Activated CD4-positive, alpha-beta T cell treated with anti-CD3 and anti-CD28 coated beads, Interleukin-2, amount 50 U/mL, for 24 hours (primary cell): ENCODE measurements around the gene XPO6.
"Not testable (repeated sequence)": the region's sequence is repeated elsewhere in the genome, so short reads cannot be mapped to it uniquely, and the experiment has no call there.

ENCODE experiments used
- DNase-seq, 2 donors: peaks; one replicate each; pipeline ENCODE4 v3.0.0-alpha.2; 2020; ENCODE audit warnings: low read depth in 1 of 2, low spot score in 1 of 2

Gene XPO6

DNA sequence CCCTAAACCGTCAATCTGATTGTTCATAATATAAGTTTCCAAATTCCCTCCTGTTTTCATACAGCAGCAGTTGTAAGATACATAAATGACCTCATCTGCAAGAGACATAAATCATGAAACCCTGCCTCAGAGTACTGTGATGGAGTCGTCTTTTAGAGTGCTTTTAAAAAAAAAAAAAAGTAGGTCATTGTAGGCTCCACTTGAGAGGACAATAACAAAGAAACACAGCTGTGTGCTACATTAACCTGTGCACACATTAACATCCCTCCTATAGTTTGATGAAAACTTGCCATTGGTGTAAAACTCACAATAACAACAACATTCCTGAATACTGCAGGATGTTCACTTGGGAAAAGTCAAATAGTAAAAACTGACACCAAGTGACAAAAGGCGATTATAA lies 56.5 kb downstream of the XPO6 start:
- no peak for DNase-seq

DNA sequence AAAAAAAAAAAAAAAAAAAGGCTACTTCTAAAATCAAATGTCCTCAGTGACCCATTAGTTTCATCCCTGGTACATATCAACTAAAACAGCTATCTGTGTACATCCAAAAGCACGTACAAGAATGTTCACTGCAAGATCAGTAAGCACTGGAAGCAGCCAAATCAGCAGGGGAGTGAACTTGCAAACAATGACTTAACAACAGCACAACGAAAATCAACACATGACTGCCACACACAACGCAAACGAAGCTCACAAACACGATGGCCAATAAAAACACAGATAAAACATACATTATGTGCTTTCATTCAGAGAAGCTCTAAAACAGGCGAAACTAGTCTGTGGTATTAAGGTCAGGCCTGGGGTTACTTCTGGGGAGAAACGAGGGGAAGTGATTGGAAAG lies 60.6 kb downstream of the XPO6 start:
- DNase-seq: no peak

DNA sequence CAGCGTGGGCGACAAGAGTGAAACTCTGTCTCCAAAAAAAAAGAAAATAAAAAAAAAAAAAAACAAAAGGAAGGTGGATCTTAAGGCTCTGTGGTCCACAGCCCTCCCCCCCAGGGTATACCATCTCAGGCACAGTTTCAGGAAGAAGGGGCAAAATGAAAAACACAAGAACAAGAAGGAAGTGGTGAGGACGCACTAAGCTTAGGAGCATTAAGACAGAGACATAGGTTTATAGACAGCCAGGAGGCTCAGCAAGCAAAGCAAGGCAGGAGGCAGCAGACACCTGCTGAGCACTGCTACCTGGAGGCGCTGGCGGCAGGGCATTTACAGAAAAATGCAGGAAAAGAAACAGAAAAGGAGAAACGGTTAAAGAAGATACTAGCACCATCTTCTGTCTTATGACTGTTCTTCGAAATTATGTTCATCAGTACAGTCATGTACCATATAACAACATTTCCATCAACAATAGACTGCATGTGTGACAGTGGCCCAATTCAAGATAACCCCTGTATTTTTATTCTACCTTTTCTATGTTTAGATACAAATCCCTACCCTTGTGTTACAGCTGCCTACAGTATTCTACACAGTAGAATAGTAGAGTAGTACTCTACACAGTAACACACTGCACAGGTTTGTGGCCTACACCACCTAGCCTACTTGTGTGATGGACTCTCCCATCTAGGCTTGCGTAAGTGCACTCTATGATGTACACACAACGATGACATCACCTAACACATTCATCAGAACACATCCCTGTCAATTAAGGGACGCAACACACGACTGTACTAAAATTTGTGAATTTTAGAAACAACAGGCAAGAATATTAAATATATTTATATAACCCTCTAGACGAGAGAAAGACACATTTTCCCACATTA lies 62.5 kb downstream of the XPO6 start:
- DNase-seq: no peak

DNA sequence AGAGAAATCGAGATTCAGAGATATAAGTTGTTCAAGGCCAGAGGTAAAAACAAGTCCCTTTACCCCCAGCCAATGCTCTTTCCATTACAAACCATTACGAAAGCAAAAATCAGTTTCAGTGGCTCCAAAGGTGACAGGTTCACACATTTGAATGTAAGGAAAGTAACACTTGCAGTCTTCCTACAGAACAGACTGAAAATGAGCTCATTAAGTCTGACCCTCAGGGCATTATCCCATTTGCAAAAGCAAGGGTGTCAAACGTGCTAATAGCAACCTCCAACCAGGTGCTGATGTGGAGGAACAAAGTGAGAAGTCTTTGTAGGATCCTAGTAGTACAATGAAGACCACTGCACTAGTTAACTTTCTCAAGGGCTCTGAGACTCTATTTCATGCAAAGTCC lies 65.2 kb downstream of the XPO6 start:
- DNase-seq: no peak

DNA sequence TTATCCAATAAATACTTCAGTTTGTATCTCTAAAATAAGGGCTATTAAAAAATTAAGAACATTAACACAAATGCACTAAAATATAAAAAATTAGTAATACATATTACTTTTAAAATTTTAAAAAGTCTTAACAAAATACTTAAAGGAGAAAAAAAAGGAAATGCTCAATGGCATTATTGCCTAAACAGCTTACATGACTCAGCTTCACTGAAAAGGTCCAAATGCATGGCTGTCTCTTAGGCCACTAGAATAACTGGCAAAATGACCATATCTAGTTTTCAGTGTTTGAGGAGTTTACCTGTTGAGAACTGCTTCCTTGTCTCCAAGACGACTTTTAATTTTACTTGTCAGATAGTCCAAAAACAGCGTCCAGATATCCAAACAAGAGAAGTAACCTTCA lies 66.0 kb downstream of the XPO6 start:
- DNase-seq: no peak

DNA sequence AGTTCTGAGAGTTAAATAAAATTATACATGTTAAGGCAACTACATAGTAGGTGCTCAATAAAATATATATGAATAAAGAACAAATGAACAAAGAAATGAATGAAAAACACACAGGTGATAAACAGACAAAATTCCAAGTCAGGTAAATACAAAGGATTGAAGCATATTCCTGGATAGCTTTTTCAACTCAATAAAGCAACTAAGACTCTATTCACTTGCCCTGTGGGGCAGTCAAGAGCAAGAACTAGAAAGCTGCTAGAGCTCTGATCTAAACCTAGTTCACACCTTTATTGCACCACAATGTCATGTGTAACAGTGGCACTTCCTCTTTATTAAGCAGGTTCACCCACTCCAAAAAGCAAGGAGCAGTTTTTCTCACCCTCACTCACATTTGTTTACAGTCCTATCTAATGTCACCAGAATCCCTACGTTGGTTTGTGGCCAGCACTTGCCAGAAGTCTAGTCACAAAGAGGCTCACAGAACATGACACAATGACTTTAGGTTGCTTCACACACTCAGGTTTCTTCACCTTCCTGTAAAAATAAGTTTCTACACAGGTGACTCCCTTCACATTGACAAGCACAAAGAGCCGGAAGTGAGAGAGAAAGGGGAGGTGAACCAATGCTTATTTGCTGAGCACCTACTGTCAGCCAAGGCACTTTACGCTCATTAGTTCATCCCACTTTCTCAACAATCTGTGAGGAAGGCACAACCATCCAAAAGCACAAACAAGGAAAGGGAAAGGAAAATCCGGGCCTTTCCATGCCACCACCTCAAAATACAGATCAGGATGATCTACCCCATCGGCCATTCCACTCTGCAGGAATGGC lies 70.8 kb downstream of the XPO6 start:
- DNase-seq: peak in 1 of 2 donors; percentile 51

DNA sequence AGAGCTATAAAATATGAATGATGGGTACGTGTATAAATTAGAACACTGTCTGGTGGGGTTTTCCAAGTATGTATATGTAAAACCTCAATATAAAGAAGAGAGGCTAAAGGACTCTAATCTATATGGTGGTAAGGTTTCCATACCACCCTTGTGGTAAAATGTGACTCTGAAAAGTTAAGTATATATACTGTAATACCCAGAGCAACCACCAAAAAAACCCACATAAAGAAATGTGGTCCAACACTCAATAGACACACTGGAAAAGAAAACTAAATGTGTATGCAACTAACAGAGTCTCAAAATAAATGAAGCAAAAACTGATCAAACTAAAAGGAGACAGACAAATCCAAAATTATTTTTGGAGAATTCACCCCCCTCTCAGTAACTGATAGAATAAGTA lies 72.2 kb downstream of the XPO6 start:
- no peak for DNase-seq

DNA sequence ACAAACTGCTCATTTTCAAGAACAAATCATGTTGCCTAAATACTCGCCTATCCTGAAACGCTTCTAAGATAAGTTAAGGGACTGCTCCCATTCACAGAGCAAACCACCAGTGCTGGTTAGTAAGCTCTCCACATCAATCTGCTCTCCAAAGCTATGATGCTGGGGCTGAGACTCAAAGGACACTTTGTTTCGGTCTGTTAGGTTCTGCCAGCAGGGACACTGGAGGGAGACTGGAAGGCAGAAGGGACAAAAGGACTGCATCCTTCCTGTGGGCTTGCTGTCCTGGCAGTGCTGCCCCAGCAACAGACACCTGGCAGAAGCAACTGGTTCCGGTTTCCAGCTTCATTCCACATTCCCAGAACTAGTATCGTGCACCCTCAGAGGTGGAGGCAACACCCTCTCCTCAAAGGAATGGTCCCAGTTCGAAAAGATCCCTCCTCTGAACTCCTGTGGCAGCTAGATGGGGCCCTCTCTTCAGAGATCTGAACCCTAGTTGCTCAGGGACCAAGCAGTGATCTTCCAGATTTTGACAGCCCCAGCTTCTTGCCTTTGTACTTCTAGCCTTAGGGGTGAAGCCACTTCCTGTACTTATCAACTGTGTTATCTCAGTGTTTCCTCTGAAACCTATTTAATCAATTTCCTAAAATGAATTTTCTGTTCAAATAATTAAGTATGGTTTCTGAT lies 74.9 kb downstream of the XPO6 start:
- DNase-seq: peak in 1 of 2 donors; percentile 17

DNA sequence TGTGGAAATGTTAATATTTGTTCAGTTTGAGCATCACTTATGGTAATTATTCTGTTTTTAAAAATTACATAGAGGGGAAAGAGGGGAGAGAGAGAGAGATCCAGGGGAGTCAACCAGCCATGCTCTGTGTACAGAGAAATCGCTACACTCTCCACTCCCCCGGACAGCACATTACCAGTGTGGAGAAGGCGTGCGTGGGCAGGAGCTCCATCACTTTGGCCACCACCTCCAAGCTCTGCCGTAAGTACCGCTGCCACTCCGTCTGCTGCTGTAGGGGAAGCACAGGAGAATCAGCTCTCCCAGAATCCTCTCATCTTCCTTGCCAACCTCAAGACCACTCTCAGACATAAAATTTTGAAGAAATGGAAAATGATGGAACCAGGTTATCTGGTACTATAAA lies 78.1 kb downstream of the XPO6 start:
- no peak for DNase-seq

DNA sequence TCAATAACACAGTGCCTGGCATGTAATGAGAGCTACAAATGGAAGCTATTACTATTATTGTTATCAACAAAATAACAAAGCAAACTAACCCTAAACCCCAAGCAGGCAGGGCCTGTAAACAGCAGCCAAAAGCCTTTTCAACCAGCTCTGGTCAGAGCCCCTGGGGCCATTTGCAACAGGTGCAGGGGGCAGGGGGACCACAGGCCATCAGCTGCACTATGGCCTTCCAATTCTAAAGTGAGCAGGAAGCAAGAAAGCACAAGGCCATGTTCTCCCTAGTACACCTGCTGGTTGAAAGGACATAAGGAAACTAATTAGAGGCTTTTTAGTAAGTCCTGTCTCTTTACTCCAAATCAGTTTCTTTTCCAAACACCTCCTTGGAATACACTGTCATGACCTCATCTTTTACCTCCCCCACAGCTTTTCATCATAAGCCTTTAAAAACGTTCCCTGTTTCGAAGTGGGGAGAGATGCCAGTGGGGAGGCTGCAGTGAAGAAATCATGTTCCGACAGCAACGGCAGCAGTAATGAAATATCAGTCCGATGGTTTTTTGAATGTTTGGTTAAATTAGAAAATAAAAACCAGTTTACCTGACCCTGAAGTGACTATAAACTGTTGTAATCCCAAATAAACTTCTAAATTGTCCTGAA lies 79.9 kb downstream of the XPO6 start:
- DNase-seq: no peak

DNA sequence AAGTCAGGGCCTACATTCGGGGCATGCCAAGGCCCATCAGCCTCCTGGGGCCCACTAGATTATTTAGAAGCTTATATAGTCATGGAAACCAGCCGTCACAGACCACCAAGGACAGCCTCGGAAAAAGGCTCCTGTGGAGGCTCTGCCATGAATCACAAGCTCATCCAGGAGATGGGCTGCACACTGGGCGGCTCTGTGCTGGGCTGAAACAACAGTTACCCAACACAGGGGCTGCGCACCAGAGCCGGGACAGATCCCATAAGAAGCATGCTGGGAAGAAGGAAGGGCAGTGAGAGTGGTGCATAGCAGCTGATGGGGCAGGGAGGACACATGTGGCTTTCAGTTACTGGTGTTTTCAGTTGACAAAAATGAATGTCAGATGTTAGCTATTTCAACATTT lies 80.6 kb downstream of the XPO6 start:
- no peak for DNase-seq

DNA sequence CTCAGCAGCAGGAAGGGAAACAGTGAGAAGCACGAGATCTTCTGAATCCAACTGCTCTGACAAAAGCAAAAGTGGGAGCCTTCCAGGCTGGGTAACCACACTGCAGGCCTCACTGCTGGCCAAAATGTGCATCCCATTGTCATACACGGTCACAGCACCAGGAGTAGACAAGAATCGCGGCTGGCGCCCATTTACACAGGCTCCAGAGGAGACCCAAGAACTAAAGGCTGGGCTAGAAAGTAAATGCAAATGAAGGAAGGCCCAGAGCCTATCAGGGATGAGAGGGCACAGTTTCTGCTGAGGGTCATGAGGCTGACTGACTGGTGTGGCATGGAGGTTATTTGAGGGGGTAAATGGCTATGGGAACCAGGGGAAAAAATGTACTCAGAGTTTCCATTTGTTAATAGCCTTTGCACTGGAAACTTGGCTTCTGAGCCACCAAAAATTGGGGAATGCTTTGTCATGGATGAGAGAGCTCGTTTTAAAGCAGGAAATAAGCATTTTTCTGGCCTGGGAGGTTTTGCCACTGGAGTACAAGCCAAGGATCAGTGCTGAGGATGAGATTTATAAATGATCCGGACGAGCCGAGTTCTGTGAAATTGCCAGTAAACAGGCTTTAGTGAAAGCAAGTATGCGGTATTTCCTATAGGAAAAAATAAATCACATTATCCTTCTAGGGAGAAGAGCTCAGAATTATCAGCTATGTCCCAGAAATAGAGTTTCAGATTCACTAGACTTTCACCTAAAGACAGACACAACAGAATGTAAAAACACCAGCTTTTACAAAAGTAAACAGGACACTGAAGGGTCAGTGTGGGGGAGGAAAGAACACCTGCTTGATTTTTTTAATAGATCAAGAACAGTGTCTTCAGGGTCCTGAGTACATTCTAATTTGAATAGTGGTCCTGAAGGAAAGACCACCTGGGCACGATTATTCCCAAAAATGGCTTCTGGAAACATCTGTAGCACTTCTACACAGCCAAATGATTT lies 81.4 kb downstream of the XPO6 start:
- DNase-seq: no peak

DNA sequence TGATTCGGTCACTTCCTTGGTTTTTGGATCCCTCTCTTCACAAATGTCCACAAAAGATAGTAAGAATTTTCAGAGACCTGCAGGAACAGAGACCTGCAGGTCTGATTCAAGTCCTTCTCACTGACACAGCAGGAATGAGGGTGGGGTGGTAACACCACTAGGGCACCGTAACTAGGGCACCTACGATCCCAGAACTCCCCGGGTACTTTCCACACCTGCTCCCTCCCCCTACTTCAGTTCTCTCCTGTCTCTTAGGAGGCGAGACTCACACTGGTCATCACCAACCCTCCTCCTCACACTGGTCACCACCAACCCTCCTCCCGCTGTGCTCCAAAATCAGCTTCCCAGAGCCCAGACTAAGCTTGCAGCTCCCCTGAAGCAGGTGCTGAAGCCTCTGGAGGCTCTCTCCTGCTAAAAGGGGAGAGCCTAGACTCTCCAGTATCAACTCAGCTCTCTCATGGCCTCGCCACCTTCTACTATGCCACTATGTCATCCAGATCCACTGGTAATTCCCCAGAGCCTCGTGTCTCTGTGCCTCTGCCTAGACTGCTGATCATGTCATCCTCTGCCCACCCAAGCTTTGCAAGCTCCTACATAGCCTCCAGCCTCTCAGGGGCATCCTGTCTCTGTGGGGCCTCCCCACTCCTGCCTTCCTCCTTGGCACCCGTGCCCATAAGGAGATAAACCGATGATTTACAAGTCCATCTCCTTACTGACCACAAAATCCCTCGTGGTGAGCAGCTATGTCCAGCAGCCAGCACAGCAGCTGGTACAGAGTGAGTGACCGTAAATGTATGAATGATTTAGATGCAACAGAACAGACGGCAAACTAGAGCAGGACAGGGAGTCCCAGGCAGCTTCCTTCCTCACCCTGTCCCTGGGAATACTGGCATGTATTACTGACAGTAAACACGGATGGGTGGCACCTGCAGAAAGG lies 84.8 kb downstream of the XPO6 start:
- DNase-seq: no peak

DNA sequence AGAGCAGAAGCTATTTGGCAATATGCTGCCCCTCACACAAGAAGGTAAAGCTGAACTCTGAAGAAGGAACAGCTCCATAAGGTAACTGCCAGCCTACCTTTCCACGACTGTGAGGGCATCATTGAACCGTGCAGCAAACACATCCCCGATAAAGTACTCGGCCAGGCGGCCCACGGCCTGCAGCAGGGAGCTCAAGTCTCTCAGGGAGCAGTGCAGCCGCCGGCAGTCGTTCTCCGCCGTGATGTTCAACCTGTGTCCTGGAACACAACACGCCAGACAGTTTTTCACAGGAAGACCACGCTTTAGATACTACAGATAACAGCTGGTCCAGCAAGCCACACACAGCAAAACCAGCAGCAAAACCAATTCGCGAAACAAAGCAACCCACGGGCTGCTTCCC lies 86.2 kb downstream of the XPO6 start:
- no peak for DNase-seq

DNA sequence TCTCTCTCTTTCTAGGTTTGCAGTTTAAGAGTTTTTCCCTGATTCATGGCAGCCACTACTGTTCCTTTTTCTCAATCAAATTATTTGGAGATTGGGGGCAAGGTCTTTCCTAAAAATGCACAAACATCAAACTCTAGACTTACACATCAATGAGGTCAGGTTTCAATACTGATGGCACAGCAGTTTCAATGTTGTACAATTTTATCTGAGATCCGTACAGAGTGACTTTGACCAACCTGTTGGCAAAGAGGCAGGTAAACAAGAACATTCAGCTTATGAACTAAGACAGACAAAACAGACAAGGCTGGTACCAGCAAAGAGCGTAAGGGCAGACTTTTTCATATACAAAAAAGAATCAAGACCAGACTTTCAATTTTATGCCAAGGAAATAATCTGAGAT lies 90.2 kb downstream of the XPO6 start:
- no peak for DNase-seq

DNA sequence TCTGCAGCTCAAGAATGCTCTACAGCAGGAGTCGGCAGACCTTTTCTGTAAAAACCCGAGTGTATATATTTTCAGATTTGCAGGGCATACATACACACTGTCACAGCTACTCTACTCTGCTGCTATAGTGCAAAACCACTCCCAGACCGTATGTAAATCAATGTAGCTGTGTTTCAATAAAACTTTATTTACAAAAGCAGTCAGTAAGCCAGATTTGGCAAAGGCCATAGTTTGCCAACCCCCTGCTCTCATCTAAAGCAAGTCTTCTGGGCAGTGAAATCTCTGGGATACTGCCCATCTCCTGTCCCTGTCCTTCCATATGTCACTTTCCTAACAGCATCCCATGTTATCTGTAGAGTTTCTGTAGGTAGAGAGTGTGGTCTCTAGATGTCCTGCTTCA lies 91.0 kb downstream of the XPO6 start:
- DNase-seq: no peak

DNA sequence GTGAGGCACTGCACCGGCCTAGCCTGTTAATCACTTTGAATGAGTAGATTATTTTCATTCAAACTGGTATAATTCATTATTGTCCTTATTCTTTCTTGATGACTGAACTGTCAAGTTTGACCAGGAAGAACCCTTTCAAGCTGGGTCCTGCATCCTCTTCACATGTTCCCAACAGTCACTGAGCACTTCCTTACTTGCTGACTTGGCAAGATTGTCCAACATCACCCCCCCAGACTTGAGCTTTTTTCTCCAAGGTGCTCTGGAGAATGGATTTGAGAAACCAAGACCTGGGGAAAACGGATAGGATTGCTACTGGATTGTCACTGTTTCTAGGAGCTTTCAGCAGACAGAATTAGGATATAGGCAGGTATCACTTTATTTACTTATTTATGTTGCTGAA lies 93.1 kb downstream of the XPO6 start:
- no peak for DNase-seq

DNA sequence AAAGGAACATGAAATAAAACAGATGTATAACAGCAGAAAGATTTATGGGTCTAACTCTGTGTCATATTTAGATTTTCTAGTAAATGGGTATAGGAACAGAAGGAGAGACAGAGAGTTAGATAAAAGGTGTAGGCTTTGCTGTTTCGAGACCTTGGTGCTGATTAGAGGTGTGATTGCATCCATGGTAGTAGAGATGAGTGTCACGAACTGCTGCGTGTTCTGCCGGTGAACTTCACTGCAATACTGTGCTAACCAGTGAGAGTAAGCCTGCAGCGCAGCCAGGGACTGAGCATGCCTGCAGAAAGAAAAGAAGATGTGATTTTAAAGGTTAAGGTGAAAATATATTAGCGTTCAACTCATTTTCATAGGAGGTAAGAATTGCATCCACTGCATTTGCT lies 94.6 kb downstream of the XPO6 start:
- no peak for DNase-seq

DNA sequence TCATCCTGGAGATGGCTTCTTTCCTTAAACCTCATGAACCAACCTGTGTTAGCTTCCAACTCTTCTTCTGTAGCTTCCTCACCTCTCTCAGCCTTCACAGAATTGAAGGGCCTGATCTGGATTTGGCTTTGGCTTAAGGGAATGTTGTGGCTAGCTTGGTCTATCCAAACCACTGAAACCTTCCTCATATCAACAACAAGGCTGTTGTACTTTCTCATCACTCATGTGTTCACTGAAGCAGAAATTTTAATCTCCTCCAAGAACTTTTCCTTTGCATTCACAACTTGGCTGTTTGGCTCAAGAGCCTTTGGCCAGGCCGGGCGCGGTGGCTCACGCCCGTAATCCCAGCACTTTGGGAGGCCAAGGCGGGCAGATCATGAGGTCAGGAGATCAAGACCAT lies 95.9 kb downstream of the XPO6 start:
- DNase-seq: not testable (repeated sequence)
